ENCODE data around the gene HSDL2.

The HSDL2 gene

GRCh38 chr9:112446526-112446925 is 66.6 kb downstream of the HSDL2 start:
- no peak for DNase-seq (ENCODE audit: low read depth in 2 of 2)

GRCh38 chr9:112447283-112447761 is 67.4 kb downstream of the HSDL2 start:
- DNase-seq (ENCODE audit: low read depth in 2 of 2) = peak; percentile 42 to 58

GRCh38 chr9:112462855-112463254 is 82.9 kb downstream of the HSDL2 start:
- no peak for DNase-seq (ENCODE audit: low read depth in 2 of 2)

- DNase-seq (ENCODE audit: low read depth in 2 of 2) = no peak
These were observed 85.4 kb downstream of the HSDL2 start for GRCh38 chr9:112465352-112465751.

- no peak for DNase-seq (ENCODE audit: low read depth in 2 of 2)
These were observed 93.1 kb downstream of the HSDL2 start for GRCh38 chr9:112472996-112473395.

- DNase-seq (ENCODE audit: low read depth in 2 of 2) = no peak
These were observed 94.1 kb downstream of the HSDL2 start for GRCh38 chr9:112473986-112474385.

- no peak for DNase-seq (ENCODE audit: low read depth in 2 of 2)
These were observed 95.4 kb downstream of the HSDL2 start for GRCh38 chr9:112475318-112475717.

GRCh38 chr9:112477330-112477729 is 97.4 kb downstream of the HSDL2 start:
- no peak for DNase-seq (ENCODE audit: low read depth in 2 of 2)

GRCh38 chr9:112479221-112479620 is 99.3 kb downstream of the HSDL2 start:
- no peak for DNase-seq (ENCODE audit: low read depth in 2 of 2)

- DNase-seq (ENCODE audit: low read depth in 2 of 2) = no peak
These were observed 104.7 kb downstream of the HSDL2 start for GRCh38 chr9:112484607-112485006.

- no peak for DNase-seq (ENCODE audit: low read depth in 2 of 2)
These were observed 105.7 kb downstream of the HSDL2 start for GRCh38 chr9:112485574-112485973.

- DNase-seq (ENCODE audit: low read depth in 2 of 2) = peak; percentile 52 to 62
These were observed 106.5 kb downstream of the HSDL2 start, which contains the start of gene KIAA1958 for GRCh38 chr9:112486221-112487007. TSS of gene KIAA1958 (plus strand) at chr9:112486827. CDS start at chr9:112574081, 87,254 bp downstream.

- no peak for DNase-seq (ENCODE audit: low read depth in 2 of 2)
These were observed 107.3 kb downstream of the HSDL2 start for GRCh38 chr9:112487008-112487798.

GRCh38 chr9:112487799-112488340 is 108.0 kb downstream of the HSDL2 start:
- no peak for DNase-seq (ENCODE audit: low read depth in 2 of 2)

- no peak for DNase-seq (ENCODE audit: low read depth in 2 of 2)
These were observed 109.2 kb downstream of the HSDL2 start for GRCh38 chr9:112489039-112489546.

- no peak for DNase-seq (ENCODE audit: low read depth in 2 of 2)
These were observed 110.2 kb downstream of the HSDL2 start for GRCh38 chr9:112489876-112490666.

GRCh38 chr9:112493393-112494137 is 113.7 kb downstream of the HSDL2 start:
- DNase-seq (ENCODE audit: low read depth in 2 of 2) = no peak

- DNase-seq (ENCODE audit: low read depth in 2 of 2) = no peak
These were observed 114.2 kb downstream of the HSDL2 start for GRCh38 chr9:112494153-112494552.

GRCh38 chr9:112495614-112496013 is 115.7 kb downstream of the HSDL2 start:
- no peak for DNase-seq (ENCODE audit: low read depth in 2 of 2)

- DNase-seq (ENCODE audit: low read depth in 2 of 2) = no peak
These were observed 116.3 kb downstream of the HSDL2 start for GRCh38 chr9:112496074-112496722.
